Thyroid gland (tissue), 4 donors: Measurements from ENCODE around the gene PARD3B.

Experiments
- POLR2A ChIP-seq, 2 donors: fragments of 450-650 bp; IDR thresholded peaks; one replicate each; pipeline ENCODE4 v1.6.1; 2017; ENCODE audit warnings: antibody characterized with exemption in 2 of 2, mild to moderate bottlenecking in 2 of 2, moderate library complexity in 1 of 2
- TF ChIP-seq, protein P1 (sequence below), 6 experiments: fragments of 200-600 bp in 3 of 6; fragments of 450-650 bp in 3 of 6; sonication (generic) in 3 of 6; IDR thresholded peaks; one replicate each; pipeline ENCODE4 v1.5.1; 2016 to 2019; ENCODE audit warnings: antibody characterized with exemption in 6 of 6, mild to moderate bottlenecking in 2 of 6, inconsistent platforms in 1 of 6, moderate library complexity in 1 of 6

DNA sequence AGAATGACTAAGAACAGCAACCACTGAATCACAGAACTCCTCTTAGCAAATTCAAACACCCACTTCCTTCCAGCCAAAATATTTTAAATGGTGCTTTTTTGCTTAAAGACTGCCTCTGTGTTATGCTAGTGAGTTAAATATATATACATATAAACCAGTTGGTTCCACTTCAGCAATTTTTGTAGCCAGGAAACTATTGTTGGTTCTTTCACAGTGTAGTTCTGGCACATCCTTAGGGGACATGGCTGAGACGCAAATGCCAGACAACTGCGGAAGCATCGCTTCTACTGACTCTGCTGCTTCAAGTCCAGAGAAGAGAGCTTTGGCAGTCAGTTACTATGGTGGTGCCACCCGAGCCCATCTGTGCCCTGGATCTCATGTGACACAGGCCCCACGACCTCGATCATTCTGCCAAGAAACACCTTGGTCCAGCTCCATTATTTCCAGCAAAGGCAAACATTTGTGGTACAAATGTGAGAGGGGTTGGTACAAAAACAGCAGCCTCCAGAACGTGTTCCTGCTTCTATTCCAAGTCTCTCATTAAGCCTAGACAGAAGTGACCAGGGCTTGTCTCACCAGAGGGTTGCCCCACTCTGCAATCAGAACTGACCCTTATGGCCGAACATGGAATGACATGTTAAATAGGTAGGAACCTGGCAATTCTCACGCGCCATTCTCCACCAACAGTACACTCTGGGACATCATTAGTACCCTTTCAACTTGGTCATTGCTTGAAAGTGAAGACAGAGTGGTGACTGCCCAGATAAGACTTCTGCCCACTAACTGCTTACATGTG is 1019.3 kb downstream of the PARD3B start:
- TF ChIP-seq, protein P1, sequence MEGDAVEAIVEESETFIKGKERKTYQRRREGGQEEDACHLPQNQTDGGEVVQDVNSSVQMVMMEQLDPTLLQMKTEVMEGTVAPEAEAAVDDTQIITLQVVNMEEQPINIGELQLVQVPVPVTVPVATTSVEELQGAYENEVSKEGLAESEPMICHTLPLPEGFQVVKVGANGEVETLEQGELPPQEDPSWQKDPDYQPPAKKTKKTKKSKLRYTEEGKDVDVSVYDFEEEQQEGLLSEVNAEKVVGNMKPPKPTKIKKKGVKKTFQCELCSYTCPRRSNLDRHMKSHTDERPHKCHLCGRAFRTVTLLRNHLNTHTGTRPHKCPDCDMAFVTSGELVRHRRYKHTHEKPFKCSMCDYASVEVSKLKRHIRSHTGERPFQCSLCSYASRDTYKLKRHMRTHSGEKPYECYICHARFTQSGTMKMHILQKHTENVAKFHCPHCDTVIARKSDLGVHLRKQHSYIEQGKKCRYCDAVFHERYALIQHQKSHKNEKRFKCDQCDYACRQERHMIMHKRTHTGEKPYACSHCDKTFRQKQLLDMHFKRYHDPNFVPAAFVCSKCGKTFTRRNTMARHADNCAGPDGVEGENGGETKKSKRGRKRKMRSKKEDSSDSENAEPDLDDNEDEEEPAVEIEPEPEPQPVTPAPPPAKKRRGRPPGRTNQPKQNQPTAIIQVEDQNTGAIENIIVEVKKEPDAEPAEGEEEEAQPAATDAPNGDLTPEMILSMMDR (IDR thresholded peaks at IDR 0.05): no peak
- TF ChIP-seq POLR2A (IDR thresholded peaks at IDR 0.05): no peak
